Neural cell (in vitro differentiated cells): ENCODE results near the gene ADD3. TPM values are rescaled to one million over a fixed set of nuclear protein-coding genes. Genes with fewer than 3 reads are reported as not detected.

Experiments used
- H2AFZ ChIP-seq: fragments of 200-600, 300-800 bp; sonication (generic), shearing (Covaris generic); 2 replicates; pipeline ENCODE4 v1.6.0; 2014; ENCODE audit warnings: low read depth, mild to moderate bottlenecking, antibody characterized with exemption, low read length, moderate library complexity
- H3F3A ChIP-seq: fragments of 200-600 bp; shearing (Covaris generic); 2 replicates; pipeline ENCODE4 v1.6.1; 2016; ENCODE audit warnings: mild to moderate bottlenecking, moderate library complexity, mixed read lengths, antibody characterized with exemption, low read length; ENCODE audit not compliant: insufficient read depth, poor library complexity, severe bottlenecking
- H3K27ac ChIP-seq: fragments of 200-600, 300-800 bp; sonication (generic), shearing (Covaris generic); 2 replicates; pipeline ENCODE4 v1.5.1; 2014; ENCODE audit warnings: mild to moderate bottlenecking, low read length, moderate library complexity
- H3K27me3 ChIP-seq: fragments of 300-800, 200-600 bp; sonication (generic), shearing (Covaris generic); 2 replicates; pipeline ENCODE4 v1.6.0; 2014; ENCODE audit warnings: mild to moderate bottlenecking, low read depth, low read length, moderate library complexity; ENCODE audit not compliant: insufficient read depth
- H3K36me3 ChIP-seq: fragments of 300-800, 200-600 bp; sonication (generic), shearing (Covaris generic); 2 replicates; pipeline ENCODE4 v1.5.1; 2014; ENCODE audit warnings: mild to moderate bottlenecking, antibody characterized with exemption, low read length, moderate library complexity; ENCODE audit not compliant: insufficient read depth
- H3K4me2 ChIP-seq: fragments of 300-800, 200-600 bp; sonication (generic), shearing (Covaris generic); 2 replicates; pipeline ENCODE4 v1.6.0; 2014; ENCODE audit warnings: mild to moderate bottlenecking, low read length
- H3K4me3 ChIP-seq: fragments of 300-800, 200-600 bp; sonication (generic), shearing (Covaris generic); 2 replicates; pipeline ENCODE4 v1.5.1; 2014; ENCODE audit warnings: mild to moderate bottlenecking, low read length, moderate library complexity
- H3K79me2 ChIP-seq: fragments of 200-600 bp; shearing (Covaris generic); replicated peaks from 2 replicates; pipeline ENCODE4 v1.6.0; 2014; ENCODE audit warnings: mild to moderate bottlenecking, low read length, moderate library complexity; ENCODE audit not compliant: insufficient read depth
- H3K9ac ChIP-seq: fragments of 300-800, 200-600 bp; sonication (generic), shearing (Covaris generic); 2 replicates; pipeline ENCODE4 v1.6.1; 2016; ENCODE audit warnings: mild to moderate bottlenecking, low read length, mixed read lengths
- H3K9me2 ChIP-seq: fragments of 200-600 bp; shearing (Covaris generic); 2 replicates; pipeline ENCODE4 v1.6.1; 2016; ENCODE audit warnings: mild to moderate bottlenecking, low read length, mixed read lengths; ENCODE audit not compliant: insufficient read depth
- H3K9me3 ChIP-seq: fragments of 200-600, 300-800 bp; sonication (generic), shearing (Covaris generic); 2 replicates; pipeline ENCODE4 v1.6.1; 2016; ENCODE audit warnings: mild to moderate bottlenecking, mixed run types, low read length, moderate library complexity, mixed read lengths
- H4K20me1 ChIP-seq: fragments of 200-600 bp; shearing (Covaris generic); 2 replicates; pipeline ENCODE4 v1.6.1; 2016; ENCODE audit warnings: mild to moderate bottlenecking, mixed run types; ENCODE audit not compliant: insufficient read depth
- CTCF ChIP-seq: fragments of 450-650 bp; IDR thresholded peaks from 2 replicates; pipeline ENCODE4 v1.5.1; 2014; ENCODE audit warnings: antibody characterized with exemption, mild to moderate bottlenecking, moderate library complexity; ENCODE audit not compliant: poor library complexity, severe bottlenecking
- EP300 ChIP-seq: fragments of 450-650 bp; conservative IDR thresholded peaks from 2 replicates; pipeline ENCODE4 v1.6.1; 2014; ENCODE audit warnings: antibody characterized with exemption, mild to moderate bottlenecking, moderate library complexity; ENCODE audit not compliant: poor library complexity, severe bottlenecking
- EZH2 ChIP-seq: fragments of 200-600, 300-800 bp; shearing (Covaris generic), sonication (generic); IDR thresholded peaks from 2 replicates; pipeline ENCODE4 v1.6.1; 2014; ENCODE audit warnings: antibody characterized with exemption, low read length, borderline replicate concordance, mild to moderate bottlenecking; ENCODE audit not compliant: insufficient read depth, poor library complexity, severe bottlenecking
- MXI1 ChIP-seq: fragments of 450-650 bp; conservative IDR thresholded peaks from 2 replicates; pipeline ENCODE4 v1.6.1; 2014; ENCODE audit warnings: antibody characterized with exemption, mild to moderate bottlenecking; ENCODE audit not compliant: poor library complexity, severe bottlenecking
- POLR2AphosphoS5 ChIP-seq: IDR thresholded peaks from 2 replicates; pipeline ENCODE4 v1.6.1; 2012
- RAD21 ChIP-seq: fragments of 450-650 bp; conservative IDR thresholded peaks from 2 replicates; pipeline ENCODE4 v1.6.1; 2014; ENCODE audit warnings: antibody characterized with exemption, mild to moderate bottlenecking, moderate library complexity
- REST ChIP-seq: IDR thresholded peaks from 2 replicates; pipeline ENCODE4 v1.6.1; 2012; ENCODE audit warnings: borderline replicate concordance
- SMC3 ChIP-seq: fragments of 450-650 bp; conservative IDR thresholded peaks from 2 replicates; pipeline ENCODE4 v1.6.1; 2014; ENCODE audit warnings: antibody characterized with exemption, mild to moderate bottlenecking, moderate library complexity; ENCODE audit not compliant: poor library complexity
- TAF1 ChIP-seq: IDR thresholded peaks from 2 replicates; pipeline ENCODE4 v1.6.1; 2012; ENCODE audit warnings: low read depth
- polyA plus RNA-seq: library from polyadenylated mRNA; depleted of rRNA; stranded (reverse); fragments of >200 nt; gene quantifications from 2 replicates; pipeline ENCODE4 v1.2.3, GENCODE V29; 2014

The ADD3 gene
- polyA plus RNA-seq, 1 donor from 2014 or later: 40.6 TPM

- Histone ChIP-seq H3F3A (no peaks in the 10 kb centered on the region), H3K9me3 (no peaks in the 10 kb centered on the region), H3K4me3 (no peak overlapping the region), H3K27ac (no peak overlapping the region), H3K79me2 (peaks cover 23% of the 10 kb centered on the region), H2AFZ (no peak overlapping the region), H3K9me2 (no peaks in the 10 kb centered on the region), H4K20me1 (no peaks in the 10 kb centered on the region), H3K4me2 (no peak overlapping the region), H3K27me3 (no peaks in the 10 kb centered on the region), H3K9ac (no peak overlapping the region), H3K36me3 (no peaks in the 10 kb centered on the region)
- TF ChIP-seq TAF1 (no peak), POLR2AphosphoS5 (no peak), EP300 (no peak), EZH2 (no peak), REST (no peak), CTCF (no peak), MXI1 (no peak), SMC3 (no peak), RAD21 (no peak)
Measured at GRCh38 chr10:110023785-110024465, 16.1 kb downstream of the ADD3 start.

DNA sequence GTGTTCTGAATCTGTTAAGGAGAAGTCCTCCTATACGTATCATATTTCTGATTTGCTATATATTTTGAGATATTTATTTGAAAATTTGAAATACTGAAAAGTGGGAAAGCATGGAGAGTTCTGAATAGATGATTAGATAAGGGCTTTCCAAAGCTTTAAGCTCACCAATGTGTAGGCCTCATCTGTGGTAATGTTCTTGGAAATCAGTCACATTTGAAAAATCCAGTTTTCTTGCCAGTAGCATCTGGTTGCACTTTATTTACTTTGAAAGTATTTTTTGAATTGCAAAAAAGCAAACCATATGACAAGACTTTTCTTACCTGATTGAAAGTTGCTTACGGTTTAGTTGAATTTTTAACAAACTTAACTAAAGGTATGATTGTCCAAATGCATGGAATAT lies 21.7 kb downstream of the ADD3 start:
- Histone ChIP-seq H3K27me3 (no peaks in the 10 kb centered on the region), H3K4me2 (no peak overlapping the region), H4K20me1 (no peaks in the 10 kb centered on the region), H3K9ac (no peak overlapping the region), H3K27ac (no peak overlapping the region), H2AFZ (no peak overlapping the region), H3K79me2 (peaks cover 7% of the 10 kb centered on the region), H3K4me3 (no peak overlapping the region), H3K36me3 (no peaks in the 10 kb centered on the region), H3F3A (no peaks in the 10 kb centered on the region), H3K9me3 (no peaks in the 10 kb centered on the region), H3K9me2 (no peaks in the 10 kb centered on the region)
- TF ChIP-seq CTCF (no peak), SMC3 (no peak), MXI1 (no peak), REST (no peak), RAD21 (no peak), TAF1 (no peak), EP300 (no peak), POLR2AphosphoS5 (no peak), EZH2 (no peak)
